OCI-LY3 (cell line): ENCODE measurements around the gene CDC42EP1.
"Not testable (repeated sequence)": the region's sequence is repeated elsewhere in the genome, so short reads cannot be mapped to it uniquely, and the experiment has no call there.

Experiments used
- H2AFZ ChIP-seq: fragments of 200-600, 300-600 bp; shearing (Covaris generic); 2 replicates; pipeline ENCODE4 v1.6.0; 2014; ENCODE audit warnings: antibody characterized with exemption, low read depth, low read length
- H3K27ac ChIP-seq: fragments of 200-600, 300-600 bp; sonication (generic); 2 replicates; pipeline ENCODE4 v1.5.1; 2014; ENCODE audit warnings: mild to moderate bottlenecking, low read length, moderate library complexity, mixed read lengths
- H3K27me3 ChIP-seq: fragments of 200-600, 300-600 bp; sonication (generic); 2 replicates; pipeline ENCODE4 v1.6.1; 2014; ENCODE audit warnings: low read depth, low read length, mixed read lengths
- H3K36me3 ChIP-seq: fragments of 200-600, 300-600 bp; sonication (generic); replicated peaks from 2 replicates; pipeline ENCODE3; 2014; ENCODE audit warnings: low read depth, low read length, mixed read lengths
- H3K4me1 ChIP-seq: fragments of 300-600, 200-600 bp; sonication (generic); 2 replicates; pipeline ENCODE4 v1.6.1; 2014; ENCODE audit warnings: low read length, mixed read lengths
- H3K4me2 ChIP-seq: fragments of 200-600, 300-600 bp; sonication (generic); 2 replicates; pipeline ENCODE4 v1.6.1; 2014; ENCODE audit warnings: low read length, mixed read lengths
- H3K4me3 ChIP-seq: fragments of 300-600, 200-600 bp; sonication (generic); 2 replicates; pipeline ENCODE4 v1.5.1; 2014; ENCODE audit warnings: antibody characterized with exemption, mild to moderate bottlenecking, low read length, moderate library complexity
- H3K79me2 ChIP-seq: fragments of 300-600, 200-600 bp; shearing (Covaris generic); 2 replicates; pipeline ENCODE4 v1.6.1; 2014; ENCODE audit warnings: mild to moderate bottlenecking, low read length, mixed read lengths
- H3K9ac ChIP-seq: fragments of 300-600, 200-600 bp; shearing (Covaris generic); 2 replicates; pipeline ENCODE4 v1.6.0; 2014; ENCODE audit warnings: mild to moderate bottlenecking, low read length, moderate library complexity
- H3K9me3 ChIP-seq: fragments of 200-600, 300-600 bp; shearing (Covaris generic); 2 replicates; pipeline ENCODE4 v1.6.1; 2014; ENCODE audit warnings: low read length, mixed read lengths; ENCODE audit not compliant: insufficient read depth
- H4K20me1 ChIP-seq: fragments of 200-600, 300-600 bp; sonication (generic); 2 replicates; pipeline ENCODE4 v1.6.1; 2016; ENCODE audit warnings: low read length, mixed read lengths; ENCODE audit not compliant: insufficient read depth
- CTCF ChIP-seq: fragments of 200-600, 300-600 bp; sonication (generic); IDR thresholded peaks from 2 replicates; pipeline ENCODE4 v1.5.1; 2014; ENCODE audit warnings: antibody characterized with exemption, low read length, low read depth
- EZH2phosphoT487 ChIP-seq: fragments of 200-600 bp; shearing (Covaris generic); IDR thresholded peaks from 2 replicates; pipeline ENCODE4 v1.6.1; 2018; ENCODE audit warnings: antibody characterized with exemption, mixed run types, low read depth

The CDC42EP1 gene

GRCh38 chr22:37525746-37526350 lies 34.4 kb upstream of the CDC42EP1 start:
- H3K4me1 ChIP-seq: peaks cover 10% of the 10 kb centered on the region
- TF ChIP-seq EZH2phosphoT487 (no peak), CTCF (no peak)
- peaks cover 26% of the 10 kb centered on the region for H3K27me3 ChIP-seq
- no peak overlapping the region for H2AFZ ChIP-seq
- H3K4me3 ChIP-seq: no peak overlapping the region
- H3K27ac ChIP-seq: no peak overlapping the region
- no peak overlapping the region for H3K4me2 ChIP-seq
- no peaks in the 10 kb centered on the region for H3K9me3 ChIP-seq
- no peaks in the 10 kb centered on the region for H4K20me1 ChIP-seq
- no peak overlapping the region for H3K9ac ChIP-seq
- no peaks in the 10 kb centered on the region for H3K79me2 ChIP-seq
- H3K36me3 ChIP-seq: no peaks in the 10 kb centered on the region

GRCh38 chr22:37526376-37526775 lies 33.9 kb upstream of the CDC42EP1 start:
- no peak overlapping the region for H3K27ac ChIP-seq
- H3K9ac ChIP-seq: no peak overlapping the region

GRCh38 chr22:37527081-37527752 lies 33.1 kb upstream of the CDC42EP1 start:
- H3K4me2 ChIP-seq, H2AFZ ChIP-seq, H4K20me1 ChIP-seq, H3K27ac ChIP-seq, H3K9me3 ChIP-seq, H3K79me2 ChIP-seq, H3K9ac ChIP-seq, H3K4me3 ChIP-seq, H3K36me3 ChIP-seq: not testable (repeated sequence)
- H3K27me3 ChIP-seq: peaks cover 21% of the 10 kb centered on the region
- peaks cover 19% of the 10 kb centered on the region for H3K4me1 ChIP-seq

More at GRCh38 chr22:37526376-37526775, 33.9 kb upstream of the CDC42EP1 start:
- Histone ChIP-seq H3K36me3 (no peaks in the 10 kb centered on the region), H3K4me1 (peaks cover 12% of the 10 kb centered on the region), H2AFZ (no peak overlapping the region), H3K9me3 (no peaks in the 10 kb centered on the region), H4K20me1 (no peaks in the 10 kb centered on the region), H3K4me3 (no peak overlapping the region), H3K4me2 (no peak overlapping the region), H3K79me2 (no peaks in the 10 kb centered on the region), H3K27me3 (peaks cover 28% of the 10 kb centered on the region)
- no peak for TF ChIP-seq EZH2phosphoT487
- no peak for TF ChIP-seq CTCF

- H3K27ac ChIP-seq, H3K79me2 ChIP-seq, H2AFZ ChIP-seq, H3K36me3 ChIP-seq, H3K9ac ChIP-seq, H4K20me1 ChIP-seq, H3K9me3 ChIP-seq, H3K4me3 ChIP-seq, H3K4me2 ChIP-seq: not testable (repeated sequence)
- peaks cover 14% of the 10 kb centered on the region for H3K27me3 ChIP-seq
- H3K4me1 ChIP-seq: peaks cover 19% of the 10 kb centered on the region
Observed at GRCh38 chr22:37527952-37528351, 32.3 kb upstream of the CDC42EP1 start.

- Histone ChIP-seq H3K79me2 (no peaks in the 10 kb centered on the region), H3K9ac (no peak overlapping the region), H4K20me1 (no peaks in the 10 kb centered on the region), H3K9me3 (no peaks in the 10 kb centered on the region), H3K4me3 (no peak overlapping the region), H3K36me3 (no peaks in the 10 kb centered on the region), H2AFZ (peak overlapping the region; percentile 70), H3K27ac (0 out of 2 replicates have a peak overlapping the region, but pooled peaks have one; percentile 3), H3K4me2 (peak overlapping the region; percentile 34), H3K4me1 (peaks cover 34% of the 10 kb centered on the region), H3K27me3 (peaks cover 7% of the 10 kb centered on the region)
- TF ChIP-seq CTCF (no peak), EZH2phosphoT487 (no peak)
Observed at GRCh38 chr22:37529652-37530345, 30.5 kb upstream of the CDC42EP1 start.
